Bone marrow (tissue), 2 donors: ENCODE data around the gene FXYD7.
"Not testable (repeated sequence)": the region's sequence is repeated elsewhere in the genome, so short reads cannot be mapped to it uniquely, and the experiment has no call there.

Experiments
- DNase-seq, 2 donors: peaks; one replicate each; lab custom pipeline; 2025; lab: John Stamatoyannopoulos, UW

Gene FXYD7

DNA sequence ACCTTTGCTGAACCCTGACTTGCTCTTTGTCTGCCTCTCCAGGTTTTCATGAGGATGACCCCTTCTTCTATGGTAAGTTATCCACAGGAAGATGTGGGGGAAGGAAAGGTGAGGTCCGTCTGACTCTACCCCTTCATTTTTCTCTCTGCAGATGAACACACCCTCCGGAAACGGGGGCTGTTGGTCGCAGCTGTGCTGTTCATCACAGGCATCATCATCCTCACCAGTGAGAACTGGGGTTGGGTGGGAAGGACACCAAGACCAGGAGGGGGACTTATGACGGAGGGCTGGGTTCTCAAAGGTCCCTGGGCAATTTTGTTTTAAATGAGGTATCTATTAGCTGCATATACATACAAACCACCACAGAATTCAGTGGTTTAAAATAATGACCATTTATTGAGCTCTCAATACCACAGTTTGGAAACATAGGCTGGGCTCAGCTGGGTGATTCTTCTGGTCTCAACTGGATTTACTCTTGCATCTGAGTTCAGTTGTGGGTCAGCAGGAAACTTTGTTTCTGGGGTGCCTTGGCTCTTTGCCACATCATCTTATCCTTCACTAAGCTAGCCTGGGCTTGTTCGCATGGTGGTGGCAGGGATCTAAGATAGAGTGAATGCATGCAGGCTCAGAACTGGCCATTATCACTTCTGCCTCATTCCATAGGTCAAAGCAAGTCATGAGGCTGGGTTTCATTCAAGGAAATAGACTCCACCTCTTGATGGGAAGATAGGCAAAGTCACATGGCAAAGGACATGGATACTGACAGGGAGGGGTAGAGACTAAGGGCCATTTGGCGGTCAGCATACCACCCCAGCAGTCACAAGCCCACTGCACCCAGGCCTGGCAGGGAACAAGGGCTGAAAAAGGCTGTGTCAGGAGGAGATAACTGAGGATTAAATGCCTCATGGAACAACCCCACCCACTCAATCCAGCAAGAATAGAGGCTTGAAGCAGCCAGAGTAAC is 23.3 kb downstream of the FXYD7 start:
- no peak for DNase-seq

DNA sequence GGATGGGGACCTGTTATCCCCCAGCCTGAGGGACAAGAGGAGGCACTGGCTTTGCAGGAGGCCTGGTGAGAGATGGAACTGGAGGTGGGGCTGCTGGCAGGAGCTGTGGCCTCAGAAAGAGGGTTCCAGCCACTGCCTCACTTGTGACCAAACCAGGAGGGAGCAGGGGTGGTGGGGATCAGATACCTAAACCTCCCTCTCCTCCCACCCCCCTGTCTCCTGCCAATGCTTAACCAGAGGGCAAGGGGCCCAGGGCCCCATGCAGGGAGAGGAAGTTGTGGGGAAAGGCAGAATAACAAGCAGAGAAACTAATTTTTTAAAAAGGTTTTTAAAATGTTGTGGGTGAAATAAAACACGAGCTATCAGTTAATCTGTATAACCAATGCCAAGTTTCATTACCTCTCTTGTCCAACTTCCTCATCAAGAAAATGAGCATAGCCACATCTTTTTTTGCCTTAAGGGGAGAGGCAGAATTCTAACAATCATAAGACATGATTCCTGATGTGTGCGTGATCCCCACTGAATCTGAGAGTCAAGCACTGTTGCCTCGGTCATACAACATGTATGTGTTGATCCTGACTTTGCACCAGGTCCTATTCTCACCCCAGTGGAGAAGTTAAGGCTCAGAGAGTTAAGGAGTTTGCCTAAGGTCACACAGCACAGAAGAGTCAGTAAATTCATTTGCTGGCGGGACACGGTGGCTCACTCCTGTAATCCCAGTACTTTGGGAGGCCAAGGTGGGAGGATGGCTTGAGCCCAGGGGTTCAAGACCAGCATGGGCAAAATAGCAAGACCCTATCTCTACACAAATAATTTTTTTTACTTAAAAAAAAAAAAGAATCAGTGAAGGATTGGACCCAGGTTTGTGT is 24.4 kb downstream of the FXYD7 start:
- DNase-seq, result peak in 1 of 2 donors; percentile 31

GRCh38 chr19:35168196-35168595 is 25.1 kb downstream of the FXYD7 start:
- DNase-seq, result no peak

GRCh38 chr19:35169221-35169995 is 26.4 kb downstream of the FXYD7 start:
- no peak for DNase-seq

DNA sequence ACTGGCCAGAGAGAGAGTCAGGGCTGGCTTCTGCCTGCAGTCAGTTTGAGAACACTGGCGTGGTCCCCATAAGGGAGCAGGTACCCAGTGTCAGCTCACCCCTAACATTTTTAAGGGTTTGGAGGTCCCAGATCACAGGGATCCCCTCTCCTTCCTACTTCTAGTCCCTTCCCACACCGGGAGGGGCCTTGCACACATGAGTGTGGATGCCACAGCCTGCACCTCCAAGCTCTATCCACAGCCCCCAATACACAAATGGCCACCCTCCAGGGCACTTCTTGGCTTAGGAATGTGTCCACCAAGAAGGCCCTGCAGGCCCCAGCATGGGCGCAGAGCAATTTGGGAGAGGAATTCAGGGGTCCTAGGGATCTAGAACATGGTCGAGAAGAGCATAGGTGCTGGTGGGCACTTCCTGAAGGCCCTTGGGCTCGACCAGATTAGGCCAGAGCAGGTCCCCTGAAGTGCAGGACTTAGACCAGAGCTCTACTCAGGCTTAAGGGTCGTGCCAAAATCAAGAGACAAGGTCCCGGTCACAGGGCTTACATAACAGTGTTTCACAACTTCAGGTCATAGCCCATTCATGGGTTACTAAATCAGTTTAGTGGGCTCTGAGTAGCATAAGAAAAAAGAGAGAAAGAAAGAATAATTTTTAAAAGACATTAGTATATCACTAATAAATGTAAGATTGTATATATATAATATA is 27.5 kb downstream of the FXYD7 start:
- DNase-seq, result no peak

DNA sequence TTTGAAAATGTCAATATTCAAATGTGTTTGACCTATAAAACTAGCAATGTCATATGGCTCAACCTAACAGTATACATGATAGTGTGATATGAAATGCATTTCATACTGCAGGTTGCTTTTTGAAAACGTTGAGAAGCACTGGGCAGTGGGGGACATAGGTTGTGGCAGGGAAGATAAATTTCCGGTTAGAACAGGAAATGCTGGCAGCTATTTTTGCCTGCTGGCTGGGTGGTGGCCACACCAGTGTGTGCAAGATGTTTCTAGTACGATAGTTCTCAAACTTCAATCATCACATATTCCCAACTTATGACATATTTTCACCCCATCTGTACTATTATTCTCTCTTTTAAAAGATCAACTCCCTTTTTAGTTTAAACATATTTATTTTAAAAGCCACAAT is 28.7 kb downstream of the FXYD7 start:
- no peak for DNase-seq

GRCh38 chr19:35174226-35174625 is 31.2 kb downstream of the FXYD7 start:
- DNase-seq, result no peak

GRCh38 chr19:35176181-35176570 is 33.1 kb downstream of the FXYD7 start:
- no peak for DNase-seq

DNA sequence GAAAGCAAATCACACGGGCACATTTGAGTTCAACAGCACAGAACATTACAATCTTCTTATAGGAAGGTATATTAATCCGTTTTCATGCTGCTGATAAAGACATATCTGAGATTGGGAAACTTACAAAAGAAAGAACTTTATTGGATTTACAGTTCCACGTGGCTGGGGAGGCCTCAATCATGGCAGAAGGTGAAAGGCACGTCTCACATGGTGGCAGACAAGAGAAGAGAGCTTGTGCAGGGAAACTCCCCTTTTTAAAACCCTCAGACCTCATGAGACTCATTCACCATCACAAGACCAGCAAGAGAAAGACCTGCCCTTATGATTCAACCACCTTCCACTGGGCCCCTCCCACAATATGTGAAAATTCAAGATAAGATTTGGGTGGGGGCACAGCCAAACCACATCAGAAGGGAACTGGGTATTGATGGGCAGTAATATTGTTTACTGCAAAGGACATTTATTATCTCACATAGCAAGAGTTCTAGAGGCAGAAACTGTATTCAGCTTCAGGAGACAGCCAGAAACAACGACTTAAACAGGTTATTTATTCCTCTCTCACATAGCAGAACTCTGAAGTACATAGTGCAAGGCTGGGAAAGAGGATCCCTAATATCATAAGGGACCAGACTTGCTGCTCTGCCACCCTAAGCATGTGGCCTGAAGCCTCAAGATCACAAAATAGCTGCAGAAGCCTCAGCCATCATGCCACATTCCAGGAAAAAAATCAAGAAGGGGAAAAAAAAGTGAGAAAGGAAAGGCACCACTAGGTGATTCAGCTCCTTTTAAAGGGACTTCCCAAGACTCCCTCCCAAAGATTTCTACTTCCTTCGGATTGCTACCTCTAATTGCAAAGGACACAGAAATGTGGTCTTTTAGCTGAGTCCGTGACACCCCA is 34.6 kb downstream of the FXYD7 start:
- no peak for DNase-seq

DNA sequence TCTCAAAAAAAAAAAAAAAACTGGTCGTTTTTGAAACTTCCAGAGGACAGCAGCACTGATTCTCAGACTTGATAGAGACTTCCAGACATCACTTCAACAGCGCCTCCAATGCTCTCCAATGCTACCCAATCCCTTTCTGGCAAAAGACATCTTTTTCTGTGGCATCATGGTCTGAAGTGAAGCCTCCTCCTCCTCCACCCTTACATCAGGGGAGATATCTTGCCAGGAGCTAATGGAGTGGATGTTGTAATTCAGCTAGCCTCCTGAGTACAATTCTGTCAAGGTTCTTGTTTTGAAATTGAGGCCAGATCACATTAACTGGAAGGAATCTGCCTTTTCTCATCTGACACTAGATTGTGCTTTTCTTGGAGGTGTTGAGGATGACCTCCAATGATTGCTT is 35.6 kb downstream of the FXYD7 start:
- DNase-seq, result no peak

DNA sequence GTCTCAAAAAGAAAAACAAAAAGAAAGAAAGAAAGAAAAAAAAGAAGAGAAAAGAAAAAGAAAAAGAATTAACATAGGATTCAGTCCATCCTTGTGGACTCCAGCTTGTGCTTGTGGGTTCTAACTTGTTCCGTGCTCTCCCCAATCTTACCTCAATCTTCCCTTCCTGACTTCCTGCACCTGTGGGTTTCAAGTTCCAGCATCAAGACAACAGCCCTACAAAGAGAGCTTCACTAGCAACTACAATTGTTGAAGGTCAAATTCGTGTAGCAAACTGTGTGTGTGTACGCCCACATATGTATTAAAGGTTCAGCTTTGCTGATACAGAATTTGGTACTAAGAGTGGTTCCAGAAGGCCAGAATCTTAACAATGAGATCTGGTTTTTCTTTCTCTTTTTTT is 36.8 kb downstream of the FXYD7 start:
- DNase-seq, result no peak

DNA sequence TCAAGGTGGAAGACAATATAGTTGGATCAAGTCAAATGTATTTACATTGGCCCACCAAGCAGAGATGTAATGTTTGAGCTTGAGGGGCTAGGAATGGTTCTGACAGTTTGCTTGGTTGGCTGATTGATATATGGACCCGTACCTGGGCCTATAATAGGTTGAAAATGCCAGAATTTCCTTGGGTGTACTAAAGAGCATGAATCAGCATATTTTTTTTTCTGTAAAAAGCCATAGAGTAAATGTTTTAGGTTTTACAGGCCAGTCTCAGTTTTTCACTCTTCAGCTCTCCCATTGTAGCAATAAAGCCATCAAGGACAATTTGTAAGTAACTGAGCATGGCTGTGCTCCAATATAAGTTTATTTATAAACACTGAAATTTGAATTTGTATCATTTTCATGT is 38.3 kb downstream of the FXYD7 start:
- DNase-seq, result no peak

DNA sequence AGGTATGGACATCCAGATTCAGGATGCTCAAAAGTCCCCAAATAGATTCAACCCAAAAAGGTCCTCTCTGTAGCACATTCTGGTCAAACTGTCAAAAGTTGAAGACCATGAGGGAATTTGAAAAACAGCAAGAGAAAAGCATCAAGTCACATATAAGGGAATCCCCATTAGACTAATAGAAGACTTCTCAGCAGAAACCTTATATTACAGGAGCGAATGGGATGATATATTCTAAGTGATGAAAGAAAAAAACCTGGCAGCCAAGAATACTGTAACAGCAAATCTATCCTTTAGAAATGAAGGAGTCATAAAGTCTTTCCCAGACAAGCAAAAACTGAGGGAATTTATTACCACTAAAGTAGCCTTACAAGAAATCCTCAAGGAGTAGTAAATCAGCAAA is 41.2 kb downstream of the FXYD7 start:
- DNase-seq, result no peak

- no peak for DNase-seq
Observed at GRCh38 chr19:35184884-35185283, 41.8 kb downstream of the FXYD7 start.

DNA sequence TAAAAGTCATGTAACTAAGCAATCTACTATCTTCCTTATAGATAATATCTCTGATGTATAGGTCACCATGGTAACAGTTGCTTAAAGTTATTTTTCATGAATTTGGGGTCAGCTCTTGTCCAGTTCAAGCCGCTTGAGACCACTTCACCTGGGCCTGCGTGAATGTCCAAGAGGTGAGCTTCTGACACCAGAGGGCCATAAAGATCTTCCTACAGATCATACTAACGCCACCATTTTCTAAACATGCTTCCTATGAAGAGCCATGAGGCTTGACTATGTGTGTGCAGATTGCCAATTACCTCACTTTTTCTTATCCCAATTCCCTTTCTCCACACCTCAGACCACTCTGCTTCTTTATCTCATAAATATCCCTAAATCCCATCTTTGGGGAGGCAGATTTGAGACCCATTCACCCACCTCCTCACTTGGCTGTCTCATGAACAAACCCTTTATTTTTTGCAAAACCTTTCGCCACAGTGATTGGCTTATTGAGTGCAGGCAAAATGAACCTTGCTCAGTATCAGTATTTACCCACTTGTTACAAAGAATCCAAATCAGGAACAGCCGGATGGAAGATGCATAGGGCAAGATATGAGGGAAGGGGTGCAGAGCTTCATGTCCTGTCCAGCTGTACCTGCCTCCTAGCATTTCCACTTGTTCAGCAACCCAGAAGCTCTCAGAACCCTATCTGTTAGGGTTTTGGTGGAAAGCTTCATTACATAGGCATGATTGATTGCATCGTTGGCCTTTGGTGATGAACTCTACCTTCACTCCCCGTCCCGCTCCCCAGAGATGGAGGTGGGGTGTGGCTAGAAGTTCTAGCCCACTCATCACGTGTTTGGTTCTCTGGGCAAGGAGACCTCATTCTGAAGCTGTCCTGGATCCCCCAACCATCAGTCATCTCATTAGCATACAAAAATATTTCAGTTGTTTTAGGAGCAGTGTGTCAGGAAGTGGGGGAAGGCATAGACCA is 51.2 kb downstream of the FXYD7 start:
- no peak for DNase-seq

DNA sequence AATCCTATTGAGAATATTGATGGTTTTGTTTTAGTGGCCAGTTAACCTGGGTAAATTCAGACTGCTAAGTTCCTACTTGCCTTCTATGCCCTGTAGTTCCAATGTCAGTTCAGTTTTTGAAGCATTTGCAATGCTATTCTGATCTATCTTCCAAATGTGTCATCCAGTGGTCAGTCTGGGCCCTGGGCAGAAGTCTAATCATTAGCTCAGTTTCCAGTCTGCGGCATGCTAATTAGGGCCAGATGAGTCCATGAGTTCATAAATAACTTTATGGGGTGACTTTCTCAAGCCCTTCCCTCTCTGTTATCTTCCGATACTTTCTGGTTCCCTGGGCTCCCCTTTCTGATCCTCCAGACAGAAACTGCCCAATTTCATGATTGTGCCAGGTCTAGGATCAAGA is 52.8 kb downstream of the FXYD7 start:
- no peak for DNase-seq

GRCh38 chr19:35196861-35197260 is 53.8 kb downstream of the FXYD7 start:
- not testable (repeated sequence) for DNase-seq

DNA sequence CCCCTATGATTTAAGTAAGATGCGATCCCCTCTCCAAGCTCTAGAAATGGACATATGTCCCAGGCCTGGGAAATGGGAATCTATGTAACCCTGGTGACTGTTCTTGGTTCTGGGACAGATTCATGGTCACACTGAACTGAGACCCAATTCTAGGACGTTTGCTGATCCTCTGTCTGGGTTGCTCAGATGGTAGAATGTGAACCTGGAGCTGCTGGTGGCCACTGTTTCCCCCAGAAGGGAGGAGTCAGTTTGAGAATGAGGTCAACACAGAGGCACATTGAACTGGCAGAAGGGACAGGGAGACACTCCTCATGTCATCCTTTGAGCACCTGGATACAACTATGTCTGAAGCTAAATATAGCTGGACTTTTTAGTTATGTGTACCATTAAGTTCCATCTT is 56.4 kb downstream of the FXYD7 start:
- no peak for DNase-seq
